ENCODE data around the gene ZNF618. TPM values are rescaled to one million over a fixed set of nuclear protein-coding genes. Genes with fewer than 3 reads are reported as not detected.

Gene ZNF618
- total and polyA plus RNA-seq, 9 donors, result 8.2 to 28.9 (median 18.3) TPM

DNA sequence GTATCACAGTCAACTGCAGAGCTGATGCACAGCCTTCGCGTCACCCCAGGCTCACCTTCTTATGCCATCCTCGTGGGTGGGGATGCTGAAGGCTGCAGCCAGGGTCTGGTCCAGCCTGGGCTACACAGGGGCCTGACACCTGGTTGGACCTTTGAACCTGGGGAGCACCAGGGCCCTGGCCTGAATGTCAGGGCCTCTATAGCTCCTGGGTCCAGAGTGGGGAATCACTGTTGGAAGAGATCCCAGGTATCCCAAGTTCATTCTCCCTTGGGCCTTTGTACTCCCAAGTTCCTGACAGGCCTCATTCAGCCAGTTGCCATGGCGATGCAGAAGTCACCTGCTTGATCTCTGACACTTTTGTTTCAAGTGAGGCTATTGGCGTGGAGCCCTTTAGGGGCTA, 43.8 kb downstream of the ZNF618 start:
- no peaks in the 10 kb centered on the region for H3K27me3 ChIP-seq

DNA sequence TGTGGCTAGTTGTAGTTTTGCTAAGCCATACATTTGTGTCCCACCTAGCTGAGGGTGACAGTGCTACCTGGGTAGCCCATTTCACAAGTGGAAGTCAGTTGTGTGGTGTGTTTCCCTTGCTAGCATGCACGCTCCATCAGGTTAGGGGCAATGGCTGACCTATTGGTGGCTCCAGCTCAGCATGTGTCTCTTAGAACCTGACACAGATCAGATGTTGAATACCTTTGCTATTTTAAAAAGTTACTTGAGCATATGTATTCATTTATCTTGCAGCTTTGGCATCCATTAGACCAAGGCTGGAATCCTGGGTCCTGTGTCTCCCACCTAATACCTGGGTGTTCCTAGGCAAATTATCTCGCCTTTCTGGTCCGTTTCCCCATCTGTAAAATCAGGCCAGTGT, 44.8 kb downstream of the ZNF618 start:
- TF ChIP-seq CTCF (IDR thresholded peaks at IDR 0.05), result no peak
- TF ChIP-seq EP300 (IDR thresholded peaks at IDR 0.05), result no peak
- TF ChIP-seq POLR2A (IDR thresholded peaks at IDR 0.05), result no peak
- Histone ChIP-seq H3K36me3 (no peaks in the 10 kb centered on the region), H3K4me1 (ENCODE audit: insufficient read depth) (peaks cover 2% of the 10 kb centered on the region), H3K9me3 (no peaks in the 10 kb centered on the region), H3K27me3 (no peaks in the 10 kb centered on the region), H3K27ac (no peak overlapping the region), H3K4me3 (no peak overlapping the region)
- no peak for DNase-seq
- intact Hi-C loops (cut with DNase I), result no loop called here
- WGBS, 3 donors, result 95 to 96% (median 95%) methylated on average over 3 of the region's 3 CpGs

More for the DNA sequence above, 43.8 kb downstream of the ZNF618 start:
- Histone ChIP-seq H3K36me3 (no peaks in the 10 kb centered on the region), H3K4me1 (ENCODE audit: insufficient read depth) (peaks cover 5% of the 10 kb centered on the region), H3K9me3 (no peaks in the 10 kb centered on the region), H3K27ac (no peak overlapping the region), H3K4me3 (no peak overlapping the region)
- WGBS, 3 donors, result 93% methylated on average over 5 of the region's 5 CpGs
- TF ChIP-seq POLR2A (IDR thresholded peaks at IDR 0.05) (no peak), CTCF (IDR thresholded peaks at IDR 0.05) (no peak)
- intact Hi-C loops (cut with DNase I), result no loop called here
- DNase-seq, result no peak

DNA sequence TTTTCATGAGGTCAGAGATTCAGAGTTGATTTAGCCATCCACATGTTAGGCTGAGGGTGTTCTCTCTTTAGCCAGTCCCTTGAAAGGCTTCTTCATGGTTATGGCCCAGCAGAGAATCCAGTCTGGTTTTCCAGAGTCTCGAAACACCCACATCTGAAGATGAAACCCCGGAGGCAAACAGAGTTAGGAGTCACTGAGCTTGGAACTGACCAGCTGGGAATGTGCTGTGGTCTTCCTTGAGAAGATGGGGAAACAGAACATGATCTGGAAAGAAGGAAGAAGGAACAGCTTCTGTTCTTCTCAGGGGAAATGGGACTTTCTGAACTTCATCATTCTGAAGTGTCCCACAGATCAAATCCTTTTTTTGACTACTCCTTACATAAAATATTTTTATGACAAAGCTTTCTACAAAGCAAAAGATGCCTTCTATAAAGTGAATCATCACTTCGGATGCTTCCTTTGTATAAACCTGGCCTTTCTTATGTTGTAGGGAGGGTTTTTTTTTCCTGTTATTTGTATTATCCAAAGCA, 45.4 kb downstream of the ZNF618 start:
- no peaks in the 10 kb centered on the region for H3K9me3 ChIP-seq
- H3K4me1 ChIP-seq (ENCODE audit: insufficient read depth), result peaks cover 2% of the 10 kb centered on the region
- H3K4me3 ChIP-seq, result no peak overlapping the region
- H3K27me3 ChIP-seq, result no peaks in the 10 kb centered on the region
- H3K27ac ChIP-seq, result no peak overlapping the region
- intact Hi-C loops (cut with DNase I), result no loop called here
- whole genome bisulfite sequencing, 3 donors, result 91 to 96% (median 94%) methylated on average over 3 of the region's 3 CpGs
- TF ChIP-seq POLR2A (IDR thresholded peaks at IDR 0.05) (no peak), CTCF (IDR thresholded peaks at IDR 0.05) (no peak), EP300 (IDR thresholded peaks at IDR 0.05) (no peak)
- no peak for DNase-seq
- no peaks in the 10 kb centered on the region for H3K36me3 ChIP-seq

GRCh38 chr9:113922160-113922559, 46.1 kb downstream of the ZNF618 start:
- no peak for DNase-seq
- TF ChIP-seq EP300 (IDR thresholded peaks at IDR 0.05), result no peak
- TF ChIP-seq POLR2A (IDR thresholded peaks at IDR 0.05), result no peak
- TF ChIP-seq CTCF (IDR thresholded peaks at IDR 0.05), result no peak
- Histone ChIP-seq H3K9me3 (no peaks in the 10 kb centered on the region), H3K4me3 (no peak overlapping the region), H3K4me1 (ENCODE audit: insufficient read depth) (peaks cover 2% of the 10 kb centered on the region), H3K36me3 (no peaks in the 10 kb centered on the region), H3K27ac (no peak overlapping the region), H3K27me3 (no peaks in the 10 kb centered on the region)
- intact Hi-C loops (cut with DNase I), result no loop called here
- WGBS, 3 donors, result 83 to 91% (median 84%) methylated on average over 4 of the region's 4 CpGs

Measured in ovary (tissue), 9 donors.